Activated T-cell treated with anti-CD3 and anti-CD28 coated beads, Interleukin-2, amount 50 U/mL, for 48 hours (primary cell): ENCODE data around the gene TBC1D4.

ENCODE experiments used
- DNase-seq, 2 experiments: peaks; one replicate each; pipeline ENCODE4 v3.0.0-alpha.2; 2020

Gene TBC1D4

DNA sequence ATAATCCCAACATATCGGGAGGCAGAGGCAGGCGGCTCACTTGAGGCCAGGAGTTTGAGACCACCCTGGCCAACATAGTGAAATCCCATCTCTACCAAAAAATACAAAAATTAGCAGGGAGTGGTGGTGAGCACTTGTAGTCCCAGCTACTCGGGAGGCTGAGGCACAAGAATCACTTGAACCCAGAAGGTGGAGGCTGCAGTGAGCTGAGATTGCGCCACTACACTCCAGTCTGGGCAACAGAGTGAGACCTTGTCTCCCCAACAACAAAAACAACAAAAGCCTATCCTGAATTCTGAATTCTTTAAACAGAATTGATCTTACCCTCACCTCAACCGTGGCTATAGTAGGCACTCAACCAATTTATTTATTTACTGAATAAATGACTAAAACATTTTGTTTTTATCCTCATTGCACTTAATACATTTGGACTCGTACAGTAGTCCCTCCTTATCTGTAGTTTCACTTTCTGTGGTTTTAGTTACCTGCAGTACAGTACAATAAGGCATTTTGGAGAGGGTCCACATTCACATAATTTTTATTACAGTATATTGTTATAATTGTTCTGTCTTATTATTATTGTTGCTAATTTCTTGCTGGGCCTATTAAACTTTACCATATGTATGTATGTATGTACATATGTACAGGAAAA lies 98.8 kb downstream of the TBC1D4 start:
- no peak for DNase-seq

DNA sequence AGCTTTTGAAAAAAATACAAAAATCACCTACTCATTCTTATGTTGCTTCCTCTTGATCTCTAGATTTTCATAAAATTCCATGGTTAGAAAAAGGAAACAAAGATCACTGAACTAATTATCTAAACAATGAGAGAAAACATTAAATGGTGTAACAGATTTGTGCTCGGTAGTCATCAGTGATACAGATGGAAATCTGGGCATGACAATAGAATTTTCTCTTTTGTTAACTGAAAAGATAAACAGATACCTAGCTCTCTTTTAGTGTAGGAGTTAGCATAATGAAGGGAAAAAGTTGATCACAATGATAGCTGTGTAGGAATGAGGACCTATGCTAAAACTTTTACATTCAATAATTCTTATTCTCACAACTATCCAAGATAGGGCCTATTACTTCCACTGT lies 103.7 kb downstream of the TBC1D4 start:
- no peak for DNase-seq

DNA sequence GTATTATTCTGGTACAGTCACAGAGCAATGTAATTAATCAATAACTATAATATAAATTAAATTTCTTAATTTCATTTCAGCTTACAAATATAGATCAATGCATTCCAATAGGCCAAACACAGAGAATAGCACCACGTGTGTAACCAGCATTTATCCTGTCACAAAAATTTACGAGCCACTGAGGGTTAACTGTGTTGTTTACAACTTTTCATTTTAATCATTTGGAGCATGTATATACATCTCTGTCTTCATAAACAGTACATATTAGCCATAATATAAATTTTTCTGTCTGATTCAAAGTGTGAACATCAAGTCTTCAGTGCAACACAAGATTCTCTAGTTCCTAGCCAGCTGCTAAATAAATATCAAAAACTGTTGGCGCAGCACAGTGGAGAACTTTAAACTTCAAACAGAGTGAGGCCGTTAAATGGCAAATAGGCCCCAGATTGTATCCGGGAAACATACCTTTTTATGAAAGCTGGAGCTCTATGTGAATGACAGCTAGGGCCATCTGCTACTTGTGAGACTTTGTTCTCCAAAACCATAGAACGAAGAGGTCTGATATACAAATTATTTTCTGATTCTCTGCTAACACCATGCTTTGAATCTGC lies 105.1 kb downstream of the TBC1D4 start:
- no peak for DNase-seq

DNA sequence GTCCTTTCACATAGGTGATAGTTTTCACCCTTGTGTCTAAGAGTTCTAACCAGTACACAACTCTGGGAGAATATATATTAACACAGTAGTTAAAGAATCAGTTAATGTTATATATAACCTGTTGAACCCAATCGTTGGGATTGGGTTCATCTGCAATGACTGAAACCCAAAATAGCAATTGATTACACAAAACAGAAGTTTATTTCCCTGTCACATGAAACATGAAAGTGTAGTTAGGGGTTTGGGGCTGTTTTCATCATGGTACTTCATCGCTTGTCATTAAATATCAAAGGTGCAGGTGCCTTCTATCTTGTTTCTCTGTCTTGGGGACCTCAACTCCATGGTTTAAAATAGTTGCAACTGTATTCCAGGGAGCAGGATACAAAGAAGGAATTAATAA lies 106.6 kb downstream of the TBC1D4 start:
- DNase-seq, result no peak

DNA sequence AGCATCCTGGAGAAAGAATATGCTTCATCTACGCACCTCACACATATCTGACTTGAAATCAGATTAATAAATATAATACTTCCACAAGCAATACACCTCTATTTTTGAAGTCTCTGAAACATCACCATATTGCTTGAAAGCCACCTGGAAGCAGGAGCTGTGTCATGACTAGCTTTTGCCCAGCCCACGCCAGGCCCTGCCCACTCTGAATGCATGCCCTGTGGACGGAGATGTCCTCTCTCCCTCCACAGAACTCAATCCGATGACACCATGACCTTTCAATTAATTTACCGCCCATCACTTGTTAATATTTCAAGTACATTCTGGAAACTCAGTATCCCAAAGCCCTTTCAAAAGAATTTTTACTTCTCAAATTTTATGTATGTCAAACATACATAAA lies 108.0 kb downstream of the TBC1D4 start:
- DNase-seq, result no peak

DNA sequence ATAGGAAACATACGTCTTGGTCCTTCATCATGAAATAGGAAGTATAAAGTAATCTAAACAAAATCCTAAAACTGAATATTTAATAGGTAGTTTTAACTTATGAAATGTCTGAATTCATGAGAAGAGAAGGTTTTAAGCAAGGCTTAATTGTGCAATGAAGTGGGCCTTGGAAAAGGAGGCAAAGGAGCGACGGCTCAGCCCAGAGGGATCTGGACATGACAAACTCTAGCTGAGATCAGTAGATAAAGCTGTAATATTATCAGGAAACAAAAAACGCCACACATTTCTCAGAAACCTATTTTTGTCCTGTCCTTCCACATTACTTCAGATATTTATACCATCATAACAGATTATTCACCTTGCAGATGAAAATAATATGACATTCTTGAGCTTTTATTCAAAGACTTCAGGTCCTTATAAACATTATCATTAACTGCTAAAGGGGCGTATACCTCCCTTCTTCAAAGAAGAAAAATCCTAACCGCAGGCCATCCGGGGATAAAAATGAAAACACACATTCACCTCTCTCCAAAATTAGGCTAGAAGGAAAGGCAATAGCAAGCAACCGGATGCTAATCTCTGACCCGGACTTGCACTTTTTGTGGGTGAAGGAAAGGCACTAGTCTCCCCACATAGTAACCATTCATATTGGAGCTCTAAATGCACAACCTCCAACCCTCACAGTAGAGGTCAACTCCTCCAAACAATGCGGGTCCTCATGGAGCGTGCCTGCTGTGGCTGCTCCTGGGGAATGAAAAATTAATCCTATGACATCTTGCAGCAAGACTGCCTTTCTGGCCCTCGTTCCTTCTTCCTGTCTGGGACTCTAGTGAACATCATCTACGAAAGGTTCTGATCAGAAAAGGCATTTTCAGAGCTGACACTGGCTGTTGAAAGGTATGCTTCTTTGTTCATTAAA lies 108.8 kb downstream of the TBC1D4 start:
- DNase-seq, result no peak

DNA sequence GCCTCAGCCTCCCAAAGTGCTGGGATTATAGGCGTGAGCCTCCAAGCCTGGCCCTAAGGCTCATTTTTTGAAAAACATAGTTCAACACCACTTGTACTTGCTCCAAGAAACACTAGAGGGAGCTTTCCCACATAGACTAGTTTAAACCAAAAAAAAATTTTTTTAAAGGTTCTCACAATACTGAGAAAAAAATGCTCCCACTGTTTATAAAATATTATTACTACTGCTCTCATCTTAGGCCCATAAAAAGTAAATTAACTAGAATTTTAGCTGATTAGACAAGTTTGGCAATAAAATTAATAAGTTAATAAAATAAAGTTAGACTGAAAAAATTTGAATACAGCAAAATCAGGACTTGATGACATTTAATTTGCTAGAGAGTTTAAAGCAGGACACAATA lies 109.5 kb downstream of the TBC1D4 start:
- DNase-seq, result no peak

DNA sequence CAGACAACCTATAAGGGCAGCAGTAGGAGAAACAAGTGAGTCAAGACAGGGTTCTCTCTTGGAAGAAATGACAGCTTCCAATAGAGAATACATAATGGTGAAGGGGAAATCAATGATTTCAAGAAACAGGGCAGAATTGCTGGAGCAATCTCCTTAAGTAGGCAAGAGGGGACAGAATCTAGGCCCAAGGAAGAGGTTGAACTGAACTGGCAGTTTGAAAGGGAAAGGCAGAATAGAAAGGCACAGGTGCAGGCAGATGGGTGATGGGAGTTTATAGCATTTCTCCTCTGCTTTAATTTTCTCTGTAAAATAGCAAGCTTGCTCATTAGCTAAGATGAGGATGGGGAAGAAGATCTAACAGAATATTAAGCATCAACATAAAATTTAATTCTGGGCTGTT lies 110.8 kb downstream of the TBC1D4 start:
- DNase-seq, result no peak

DNA sequence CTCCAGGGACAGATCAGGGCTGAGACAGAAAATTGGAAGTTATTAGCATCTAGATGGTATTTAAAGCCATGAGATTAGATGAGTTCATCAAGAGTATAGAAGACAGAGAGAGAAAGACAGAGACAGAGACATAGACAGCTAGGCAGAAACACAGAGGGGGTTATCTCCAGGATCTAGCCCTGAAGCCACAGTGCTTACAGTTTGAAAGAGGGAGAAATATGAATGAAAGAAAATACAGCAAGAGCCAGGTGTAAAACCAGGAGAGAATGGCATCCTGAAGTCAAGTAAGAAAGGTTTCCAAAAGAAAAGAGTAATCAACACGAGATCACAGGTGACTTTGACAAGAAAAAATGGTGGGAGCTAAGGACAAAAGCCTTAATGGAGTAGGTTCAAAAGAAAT lies 111.2 kb downstream of the TBC1D4 start:
- DNase-seq, result no peak

DNA sequence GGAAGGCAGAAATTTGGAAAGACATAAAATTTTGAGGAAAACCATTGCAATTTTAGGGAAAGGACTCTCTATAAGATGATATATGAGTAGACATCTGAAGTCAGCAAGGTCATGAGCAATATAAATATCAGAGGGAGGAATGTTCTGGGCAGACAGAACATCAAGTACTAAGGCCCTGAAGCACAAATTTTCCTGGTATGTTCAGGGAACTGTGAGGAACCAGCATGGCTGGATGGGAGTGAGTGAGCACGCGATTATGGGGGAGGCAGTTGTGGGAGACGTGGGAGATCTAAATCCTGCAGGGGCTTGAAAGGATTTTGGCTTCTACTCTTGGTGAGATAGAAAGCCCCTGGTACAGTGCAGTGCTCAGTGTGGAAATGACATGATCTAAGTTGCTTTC lies 112.0 kb downstream of the TBC1D4 start:
- no peak for DNase-seq

DNA sequence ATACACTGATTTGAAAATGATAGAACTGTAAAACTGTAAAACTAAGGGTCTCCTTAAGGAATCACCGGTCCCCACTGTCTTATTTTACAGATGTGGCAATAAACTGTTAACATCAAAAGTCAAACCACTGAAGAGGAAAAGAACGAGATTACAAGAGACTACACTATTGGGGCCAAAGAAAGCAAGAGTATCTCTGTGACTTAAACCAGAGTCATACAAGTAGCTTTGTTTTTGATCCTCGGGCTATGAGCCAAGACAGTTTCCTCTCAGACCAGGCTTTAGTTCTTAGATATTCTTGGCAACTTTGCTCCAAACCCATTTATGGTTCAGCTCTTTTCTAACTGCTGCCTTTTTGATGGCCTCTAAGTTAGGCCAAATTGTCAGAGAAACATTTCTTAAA lies 113.8 kb downstream of the TBC1D4 start:
- DNase-seq, result no peak

DNA sequence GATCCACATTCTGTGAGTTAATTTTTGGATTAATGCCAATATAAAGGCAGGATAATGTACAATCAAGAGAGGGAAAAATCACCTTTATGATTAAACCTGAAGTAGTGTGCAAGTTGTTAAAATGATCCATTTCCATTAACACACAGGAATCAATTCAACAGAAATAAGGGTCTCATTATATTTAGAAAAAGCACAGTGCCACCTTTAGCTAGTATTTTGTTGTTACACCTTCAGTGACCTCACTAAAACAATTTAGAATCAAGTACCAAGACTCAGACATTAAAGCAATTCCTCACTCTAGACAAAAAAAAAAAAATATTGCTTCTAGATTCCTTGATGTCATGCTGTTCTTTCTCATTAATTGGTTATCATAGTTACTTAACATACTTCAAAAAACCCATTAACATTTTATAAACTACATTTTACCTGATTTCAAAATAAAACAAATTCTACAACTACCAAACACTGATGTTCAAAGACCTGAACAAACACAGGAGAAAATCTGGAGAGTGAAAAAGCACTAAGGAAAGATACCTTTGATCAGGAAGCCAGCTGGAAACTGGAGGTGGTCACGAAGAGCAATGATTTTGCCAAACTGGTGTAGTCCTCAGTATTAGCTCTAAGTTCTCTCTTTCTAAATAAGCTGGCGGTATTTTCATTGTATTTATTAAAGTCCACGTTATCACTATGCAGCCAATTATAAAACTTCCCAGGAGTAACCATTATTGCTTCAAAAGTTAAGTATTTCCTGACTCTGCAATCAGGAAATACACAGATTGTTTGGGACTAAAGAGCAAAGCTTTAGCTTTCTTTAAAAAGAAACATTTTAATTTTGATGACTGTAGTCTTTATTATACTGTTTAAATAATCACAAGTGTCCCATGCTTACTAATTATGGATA lies 115.3 kb downstream of the TBC1D4 start:
- no peak for DNase-seq

DNA sequence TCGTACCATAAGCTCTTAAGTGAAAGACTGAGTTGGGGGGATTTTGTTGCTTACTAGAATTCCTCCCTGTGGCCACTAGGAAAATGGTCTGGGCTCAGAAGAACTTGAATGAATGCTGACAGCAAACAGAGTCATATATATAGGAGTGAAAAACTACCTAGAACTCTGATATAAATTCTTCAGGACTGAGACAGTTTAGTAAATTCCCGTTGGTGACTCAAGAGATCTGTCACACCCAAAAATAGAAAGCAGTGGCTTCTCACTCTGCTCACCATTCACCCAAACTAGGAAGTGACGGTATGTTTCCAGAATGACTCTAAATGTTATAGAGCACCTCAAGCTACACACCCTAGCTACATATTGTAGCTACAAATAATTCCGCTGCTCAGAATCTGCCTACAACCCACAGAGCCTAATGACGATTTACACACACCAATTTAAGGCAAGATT lies 116.2 kb downstream of the TBC1D4 start:
- DNase-seq, result no peak

DNA sequence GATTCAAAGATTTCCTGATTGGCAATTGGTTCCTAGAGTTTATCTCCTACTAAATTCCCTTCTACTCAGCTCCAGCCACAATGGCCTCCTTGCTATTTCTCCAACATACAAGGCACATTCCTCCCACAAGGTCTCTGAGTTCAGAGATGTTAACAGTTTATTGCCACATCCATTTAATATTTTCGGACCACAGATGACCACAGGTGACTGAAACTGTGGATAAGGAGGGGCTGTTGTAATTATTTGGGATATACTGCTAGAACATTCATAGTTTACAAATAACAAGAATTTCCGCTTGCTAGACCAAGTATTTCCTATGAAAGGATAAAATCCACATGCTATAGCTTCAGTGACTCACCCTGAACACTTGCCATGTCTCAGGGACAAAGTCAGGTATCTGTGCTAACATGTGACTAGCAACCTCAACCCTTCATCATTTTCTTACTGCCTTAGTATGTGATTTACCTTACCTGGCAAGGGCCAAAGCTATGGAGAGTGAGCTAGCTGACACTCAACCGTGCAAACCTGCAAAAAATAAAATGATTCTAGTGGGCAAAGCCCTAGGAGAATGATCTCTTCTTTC lies 117.7 kb downstream of the TBC1D4 start:
- DNase-seq, result no peak

DNA sequence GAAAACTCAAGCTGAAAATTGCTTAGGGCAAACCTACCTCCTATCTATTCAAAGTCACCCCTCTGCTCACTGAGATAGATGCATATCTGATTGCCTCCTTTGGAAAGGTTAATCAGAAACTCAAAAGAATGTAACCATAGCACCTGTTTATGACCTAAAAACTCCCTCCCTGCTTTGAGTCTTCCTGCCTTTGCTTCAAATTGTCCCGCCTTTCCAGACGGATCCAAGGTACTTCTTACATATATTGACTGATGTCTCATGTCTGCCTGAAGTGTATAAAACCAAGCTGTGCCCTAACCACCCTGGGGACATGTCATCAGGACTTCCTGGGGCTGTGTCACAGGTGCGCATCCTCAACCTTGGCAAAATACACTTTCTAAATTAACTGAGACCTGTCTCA lies 118.6 kb downstream of the TBC1D4 start:
- no peak for DNase-seq

DNA sequence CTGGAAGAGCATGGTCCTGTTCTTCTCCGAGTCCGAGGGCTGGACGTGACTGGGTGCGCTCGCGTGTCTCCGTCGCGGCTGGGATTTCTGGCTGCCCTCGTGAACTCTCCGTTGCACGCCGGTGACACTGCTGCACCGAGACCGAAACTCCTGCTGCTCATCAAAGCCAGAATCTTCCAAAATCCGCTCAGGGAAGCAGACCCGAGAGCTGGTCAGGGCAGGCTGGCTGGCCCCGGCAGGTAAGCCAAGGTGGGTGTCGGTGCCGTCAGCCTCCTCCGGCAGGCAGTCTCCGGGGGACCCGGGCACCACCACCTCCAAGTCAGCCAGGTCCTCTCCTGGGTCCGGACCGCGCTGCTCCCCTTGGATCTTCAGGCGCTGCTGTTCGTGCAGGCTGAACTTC lies 119.9 kb downstream of the TBC1D4 start:
- no peak for DNase-seq

DNA sequence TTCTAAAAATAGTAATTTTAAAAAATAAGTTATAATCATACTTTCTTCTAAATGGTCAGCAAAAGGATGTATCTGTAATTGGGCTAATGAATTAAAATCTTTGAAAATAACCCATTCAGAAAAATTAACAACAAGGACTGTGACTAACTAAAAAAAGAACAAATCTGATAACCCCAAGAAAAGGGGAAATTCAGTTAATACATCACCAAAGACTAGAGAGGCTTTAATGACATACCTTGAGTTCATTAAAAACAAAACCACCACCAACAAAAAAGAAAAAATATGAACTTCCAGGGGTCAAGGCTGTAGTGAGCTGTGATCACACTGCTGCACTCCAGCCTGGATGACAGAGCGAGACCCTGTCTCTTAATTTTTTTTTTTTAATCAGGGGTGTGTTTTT lies 121.8 kb downstream of the TBC1D4 start:
- no peak for DNase-seq

DNA sequence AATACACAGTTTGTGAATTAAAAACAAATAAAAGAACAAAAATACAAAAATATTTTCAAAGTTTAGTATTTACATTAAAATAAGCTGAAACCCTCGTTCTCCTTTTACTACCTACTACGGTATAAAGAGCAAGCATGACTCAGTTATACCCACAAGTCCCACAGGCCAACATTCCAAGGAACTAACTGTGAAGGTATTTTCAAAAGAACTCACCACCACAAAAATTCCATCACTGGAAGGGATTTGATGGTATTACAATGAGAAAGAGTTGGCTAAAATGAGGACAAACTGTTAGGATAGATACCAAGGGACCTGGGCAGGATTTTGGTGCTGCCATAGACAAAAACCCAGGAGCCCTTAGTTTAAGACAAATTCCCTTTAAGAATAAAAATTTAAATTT lies 122.7 kb downstream of the TBC1D4 start:
- no peak for DNase-seq

DNA sequence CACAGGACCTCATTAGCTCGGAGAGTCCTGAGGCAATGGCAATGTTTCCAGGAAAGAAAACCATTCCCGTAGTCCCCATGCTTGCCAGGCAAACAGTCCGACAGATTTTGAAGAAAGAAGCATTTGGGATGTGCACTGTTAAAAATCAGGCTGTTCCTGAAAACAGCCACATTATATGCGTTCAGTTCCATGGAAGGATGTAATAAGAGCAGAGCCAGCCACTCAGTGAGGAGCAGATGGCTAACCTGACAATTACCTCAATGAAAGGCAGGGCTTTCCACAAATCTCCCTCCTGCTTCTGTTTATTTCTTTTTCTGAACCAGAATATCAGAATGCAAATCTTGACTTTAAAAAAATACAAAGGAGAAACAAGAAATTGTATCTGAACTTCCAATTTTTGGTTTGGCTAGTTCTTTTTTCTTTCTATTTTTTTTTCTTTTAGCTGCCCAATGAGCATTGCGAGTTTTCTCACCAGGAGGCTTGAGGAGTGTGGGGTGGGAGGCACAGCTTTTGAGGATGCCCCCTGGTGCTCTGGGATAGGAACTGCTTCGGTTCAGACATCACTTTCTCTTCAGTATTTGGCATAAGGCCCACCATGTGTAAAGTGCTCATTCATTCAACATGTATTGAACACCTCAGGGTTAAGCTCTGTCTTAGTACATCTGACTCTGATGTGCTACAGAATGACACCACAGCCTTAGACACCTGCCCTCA lies 124.2 kb downstream of the TBC1D4 start:
- DNase-seq, result peak; percentile 57 to 63

DNA sequence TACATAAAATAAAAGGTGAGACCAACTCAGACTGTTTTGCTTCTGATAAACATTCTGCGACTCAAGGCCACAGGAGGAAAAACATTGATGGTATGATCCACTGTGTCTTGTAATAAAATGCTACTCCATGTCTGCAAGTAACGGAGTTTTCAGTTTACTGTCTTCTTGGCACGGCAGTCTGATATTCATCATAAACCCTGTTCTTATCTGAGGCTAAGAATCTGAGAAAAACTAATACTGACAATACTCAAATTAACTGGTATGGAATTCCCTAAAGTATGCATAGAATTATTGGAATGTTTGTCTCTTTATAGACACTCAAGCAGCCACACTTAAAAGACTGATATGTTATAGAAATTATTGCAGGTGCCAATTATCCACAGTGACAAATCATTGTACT lies 125.5 kb downstream of the TBC1D4 start:
- DNase-seq, result no peak

DNA sequence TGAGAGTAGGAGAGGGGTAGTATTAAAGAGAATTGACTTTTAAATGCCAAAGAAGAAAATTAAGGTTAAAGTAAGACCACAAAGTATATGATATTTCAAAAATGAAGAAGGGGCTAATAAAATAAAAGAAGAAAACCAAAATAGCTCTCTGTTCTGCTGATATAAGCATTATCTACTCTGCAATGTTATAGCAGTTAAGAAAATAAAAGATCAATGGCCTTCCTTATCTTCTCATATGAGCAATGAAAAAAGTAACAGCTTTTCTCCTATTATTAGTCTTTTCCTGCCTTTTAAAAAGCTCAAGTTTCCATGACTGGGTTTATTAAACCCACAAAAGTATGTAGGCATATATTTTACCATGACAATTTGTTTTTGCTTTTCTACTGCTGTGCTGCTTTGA lies 126.4 kb downstream of the TBC1D4 start:
- DNase-seq, result no peak

DNA sequence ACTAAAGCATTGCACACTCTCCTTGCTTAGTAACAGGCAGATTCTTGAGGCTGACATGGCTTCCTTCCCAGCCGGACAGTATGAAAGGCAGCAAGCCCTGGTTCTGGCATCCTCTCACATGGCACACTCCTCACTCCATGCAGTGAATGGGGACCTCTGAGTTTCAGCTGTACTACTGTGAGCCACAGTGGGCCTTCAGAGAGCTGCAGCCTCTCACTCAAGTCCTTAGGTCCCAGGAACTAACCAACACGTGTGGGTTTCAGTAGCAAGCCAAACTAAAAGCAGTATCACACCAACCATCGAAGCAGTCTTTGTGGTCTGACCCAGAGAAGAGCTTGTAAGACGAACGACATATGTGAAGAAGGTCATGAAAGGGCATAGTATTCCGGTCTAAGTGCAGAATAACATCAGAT lies 128.2 kb downstream of the TBC1D4 start:
- DNase-seq, result no peak
